HG03159 (cell line): ENCODE data around the gene SPDL1.

Experiments used
- ATAC-seq: cut with Tn5 transposase; IDR thresholded peaks from one replicate; pipeline ENCODE4 v1.9.1; 2021; ENCODE audit warnings: mild to moderate bottlenecking, moderate library complexity; ENCODE audit not compliant: unreplicated experiment

Gene SPDL1

GRCh38 chr5:169583424-169584220 lies at the start of gene SPDL1:
TSS of gene SPDL1 (plus strand) at chr5:169583773. CDS start at chr5:169588417, 4,644 bp downstream.
- peak; percentile 94 for ATAC-seq

GRCh38 chr5:169534311-169534880 lies 49.2 kb upstream of the SPDL1 start:
- ATAC-seq: no peak

GRCh38 chr5:169534939-169535338 lies 48.6 kb upstream of the SPDL1 start:
- no peak for ATAC-seq

DNA sequence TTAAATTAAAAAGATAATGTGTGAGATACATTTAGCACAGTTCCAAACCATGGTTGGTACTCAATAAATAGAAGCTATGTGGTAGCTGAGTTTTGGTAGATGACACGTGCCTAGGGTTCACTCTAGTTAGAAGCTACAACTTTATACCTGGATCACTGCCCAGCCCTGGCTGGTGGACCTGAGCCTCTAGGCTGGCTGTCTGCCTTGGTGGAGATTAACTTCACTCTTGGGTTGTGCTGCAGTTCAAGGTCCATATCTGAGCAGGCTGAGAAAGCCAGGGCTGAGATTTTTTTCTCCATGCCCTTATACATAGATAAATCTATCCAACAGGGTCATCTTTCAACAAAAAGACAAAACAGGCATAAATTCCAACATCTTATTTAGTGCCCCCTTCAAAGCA lies 44.6 kb upstream of the SPDL1 start:
- ATAC-seq: no peak

DNA sequence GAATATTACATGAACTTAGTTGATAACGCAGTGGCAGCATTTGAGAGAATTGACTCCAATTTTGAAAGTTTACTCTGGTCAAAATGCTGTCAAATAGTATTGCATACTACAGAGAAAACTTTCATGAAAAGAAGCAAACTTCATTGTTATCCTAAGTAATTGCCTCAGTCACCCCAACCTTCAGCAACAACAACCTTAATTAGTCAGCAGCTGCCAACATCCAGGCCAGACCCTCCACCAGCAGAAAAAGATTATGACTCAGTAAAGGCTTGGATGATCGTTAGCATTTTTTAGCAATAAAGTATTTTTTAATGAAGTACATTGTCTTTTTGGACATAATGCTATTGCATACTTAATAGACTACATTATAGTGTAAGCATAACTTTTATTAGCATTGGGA lies 40.8 kb upstream of the SPDL1 start:
- no peak for ATAC-seq

- no peak for ATAC-seq
These were observed 39.2 kb upstream of the SPDL1 start for GRCh38 chr5:169544264-169544950.

- peak; percentile 63 for ATAC-seq
These were observed 37.8 kb upstream of the SPDL1 start for GRCh38 chr5:169545762-169546161.

GRCh38 chr5:169546346-169546745 lies 37.2 kb upstream of the SPDL1 start:
- ATAC-seq: no peak

DNA sequence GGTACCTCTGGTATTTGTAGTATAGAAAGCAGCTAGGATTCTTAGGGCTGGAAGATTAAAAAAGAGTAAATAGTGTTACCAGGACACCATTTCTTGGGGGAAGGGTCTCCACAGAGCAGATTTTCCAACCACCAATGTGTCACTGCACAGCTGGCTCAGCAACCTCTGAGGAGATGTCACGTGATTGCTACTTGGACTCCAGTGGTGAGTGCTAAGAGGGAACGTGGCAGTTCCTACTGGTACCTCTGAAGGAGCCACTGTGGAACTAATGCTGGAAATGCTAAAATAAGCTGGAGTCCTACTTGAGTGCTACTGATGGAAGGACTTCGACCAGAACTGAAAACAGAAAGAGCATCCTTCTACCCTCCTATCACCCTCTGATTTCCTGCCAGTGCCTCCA lies 36.1 kb upstream of the SPDL1 start:
- no peak for ATAC-seq

GRCh38 chr5:169548315-169548714 lies 35.3 kb upstream of the SPDL1 start:
- ATAC-seq: no peak

DNA sequence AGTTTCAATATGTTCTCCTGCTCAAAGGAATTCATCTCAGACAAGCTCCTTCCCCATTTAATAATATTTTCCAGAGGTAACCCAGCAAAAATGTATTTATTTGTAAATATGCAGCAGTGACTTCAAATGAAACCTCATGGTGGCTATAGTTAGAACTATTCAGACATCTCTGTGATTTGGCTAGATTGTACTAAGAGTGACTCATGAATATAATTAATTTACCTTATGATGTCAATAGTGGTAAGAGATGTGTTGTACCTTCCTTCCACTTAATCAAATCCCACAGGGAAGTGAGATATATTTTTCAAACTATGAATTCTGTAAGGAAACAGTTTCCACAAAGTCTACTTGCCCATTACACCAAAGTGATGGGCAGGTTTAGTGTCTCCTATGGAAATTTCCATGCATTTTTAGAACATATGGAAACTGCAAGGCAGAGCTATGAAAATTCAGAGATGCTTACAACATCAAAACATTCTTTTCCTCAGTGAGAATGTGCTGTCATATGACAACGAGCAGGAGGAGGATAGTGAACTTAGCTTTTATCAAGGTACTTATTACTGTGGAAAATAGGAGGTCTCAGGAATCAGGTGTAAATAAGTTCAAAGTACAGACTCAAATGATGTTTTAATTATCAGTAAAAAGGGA lies 34.0 kb upstream of the SPDL1 start:
- no peak for ATAC-seq

GRCh38 chr5:169550227-169550626 lies 33.3 kb upstream of the SPDL1 start:
- no peak for ATAC-seq

DNA sequence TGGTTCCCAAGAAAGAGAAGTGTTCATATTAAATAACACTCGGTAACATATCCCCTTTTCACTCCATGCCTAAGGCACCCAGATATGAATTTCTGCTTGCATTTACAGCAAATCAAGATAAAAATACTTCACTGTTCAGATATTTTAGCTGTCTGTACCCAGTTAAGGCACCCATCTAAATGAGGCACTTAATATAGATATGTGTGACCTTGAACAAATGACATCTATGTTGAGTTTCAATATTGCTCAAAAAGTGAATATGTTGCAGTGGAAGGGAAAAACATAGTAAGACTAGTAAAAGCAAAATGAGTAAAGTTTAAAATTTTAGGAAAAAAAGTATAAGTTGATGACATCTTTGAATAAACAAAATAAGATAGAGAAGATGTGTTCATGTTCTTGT lies 32.4 kb upstream of the SPDL1 start:
- ATAC-seq: no peak

- ATAC-seq: no peak
These were observed 31.9 kb upstream of the SPDL1 start for GRCh38 chr5:169551696-169552095.

- ATAC-seq: peak; percentile 49
These were observed 29.3 kb upstream of the SPDL1 start for GRCh38 chr5:169554251-169554650.

- no peak for ATAC-seq
These were observed 25.7 kb upstream of the SPDL1 start for GRCh38 chr5:169557838-169558237.

DNA sequence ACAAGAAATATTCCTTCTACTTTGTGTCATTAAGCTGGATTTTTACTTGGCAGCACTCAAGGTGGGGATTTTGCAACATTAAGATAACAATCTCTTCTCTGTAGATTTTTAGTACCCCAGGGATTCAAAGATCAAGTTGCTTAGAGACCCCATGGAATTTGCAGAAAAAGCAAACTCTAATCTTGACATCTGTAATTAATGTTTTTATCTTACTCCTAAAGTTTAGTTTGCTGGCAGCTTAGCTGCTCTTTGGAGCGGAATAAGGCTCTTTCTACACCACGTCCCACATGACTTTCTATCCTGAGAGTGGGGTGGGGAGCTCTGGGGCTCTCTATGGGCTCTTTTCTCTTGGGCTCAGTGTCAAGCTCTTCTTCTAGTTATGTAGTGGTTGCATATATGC lies 21.7 kb upstream of the SPDL1 start:
- ATAC-seq: no peak

GRCh38 chr5:169563369-169563768 lies 20.2 kb upstream of the SPDL1 start:
- no peak for ATAC-seq

- no peak for ATAC-seq
These were observed 17.4 kb upstream of the SPDL1 start for GRCh38 chr5:169566202-169566601.

DNA sequence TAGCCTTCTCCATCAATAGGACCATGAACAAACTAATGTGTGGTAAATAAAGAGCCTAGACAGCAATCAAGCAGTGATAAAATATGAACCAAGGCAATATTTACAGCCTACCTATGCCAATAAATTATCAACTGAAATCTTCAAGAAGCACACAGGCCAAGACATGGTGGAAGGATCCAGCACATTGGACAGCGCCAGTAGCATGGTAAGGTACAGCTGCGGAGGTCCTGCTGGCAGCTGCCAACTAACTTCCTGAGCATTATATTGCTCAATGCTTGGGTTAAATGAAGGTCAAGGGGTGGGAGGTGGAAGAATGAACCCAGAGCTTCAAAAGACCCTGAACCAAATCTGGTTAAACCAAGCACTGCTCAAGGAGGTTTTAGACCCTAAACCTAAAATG lies 16.5 kb upstream of the SPDL1 start:
- no peak for ATAC-seq

- ATAC-seq: no peak
These were observed 14.1 kb upstream of the SPDL1 start for GRCh38 chr5:169569513-169569912.

GRCh38 chr5:169571355-169571754 lies 12.2 kb upstream of the SPDL1 start:
- ATAC-seq: no peak
